Activated CD4-positive, alpha-beta T cell treated with anti-CD3 and anti-CD28 coated beads for 4 hours (primary cell): ENCODE results near the gene CRISP2.
"Not testable (repeated sequence)": the region's sequence is repeated elsewhere in the genome, so short reads cannot be mapped to it uniquely, and the experiment has no call there.

Source experiments
- DNase-seq, 2 donors: peaks; one replicate each; pipeline ENCODE4 v3.0.0-alpha.2; 2020

The CRISP2 gene, protein sequence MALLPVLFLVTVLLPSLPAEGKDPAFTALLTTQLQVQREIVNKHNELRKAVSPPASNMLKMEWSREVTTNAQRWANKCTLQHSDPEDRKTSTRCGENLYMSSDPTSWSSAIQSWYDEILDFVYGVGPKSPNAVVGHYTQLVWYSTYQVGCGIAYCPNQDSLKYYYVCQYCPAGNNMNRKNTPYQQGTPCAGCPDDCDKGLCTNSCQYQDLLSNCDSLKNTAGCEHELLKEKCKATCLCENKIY

DNA sequence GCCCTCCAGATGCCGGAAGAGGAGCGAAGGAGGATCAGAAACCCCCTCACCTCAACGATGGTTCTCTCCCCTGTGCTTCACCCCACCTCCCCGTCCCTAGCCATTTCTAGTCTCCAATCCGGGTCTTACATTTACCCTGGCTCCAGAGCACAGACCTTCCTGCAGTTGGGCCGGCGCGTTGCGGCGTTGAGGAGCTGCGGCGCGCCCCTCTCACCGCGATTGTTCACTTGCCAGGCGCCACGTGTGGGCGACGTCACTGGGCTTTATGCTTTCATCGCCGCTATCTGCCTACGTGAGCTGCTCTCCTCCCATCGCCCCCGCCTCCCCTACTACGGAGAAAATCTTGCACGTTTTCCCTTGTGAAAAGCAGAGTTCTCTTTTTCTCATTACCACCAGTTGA is at the start of gene CRISP2:
Gene CRISP2 (minus strand): TSS at position 198 of the 400 bp plus-strand sequence. CDS start 4,347 bp downstream, outside the sequence.
- no peak for DNase-seq

DNA sequence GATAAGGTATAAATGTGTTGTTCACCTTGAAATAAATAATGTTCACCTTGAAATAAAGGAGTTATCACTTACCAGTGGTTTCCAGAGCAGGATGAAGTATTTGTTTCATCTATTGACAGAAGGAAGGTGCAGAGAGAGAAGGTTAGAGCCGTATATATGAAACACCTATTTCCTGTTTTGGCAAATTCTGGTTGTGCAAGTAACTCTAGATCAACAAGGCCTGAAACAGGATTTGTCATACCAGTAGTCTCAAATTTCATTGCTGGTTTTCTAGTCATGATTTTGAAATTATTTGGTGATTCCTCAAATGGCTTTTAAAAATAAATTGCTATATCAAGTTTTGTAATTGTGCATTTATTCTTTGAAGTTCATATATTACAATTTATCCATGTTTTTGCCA is 30.9 kb upstream of the CRISP2 start, which contains the start of gene CRISP3:
Gene CRISP3 (minus strand): TSS at position 130 of the 400 bp plus-strand sequence. CDS start 21 bp downstream, at position 109.
- no peak for DNase-seq

DNA sequence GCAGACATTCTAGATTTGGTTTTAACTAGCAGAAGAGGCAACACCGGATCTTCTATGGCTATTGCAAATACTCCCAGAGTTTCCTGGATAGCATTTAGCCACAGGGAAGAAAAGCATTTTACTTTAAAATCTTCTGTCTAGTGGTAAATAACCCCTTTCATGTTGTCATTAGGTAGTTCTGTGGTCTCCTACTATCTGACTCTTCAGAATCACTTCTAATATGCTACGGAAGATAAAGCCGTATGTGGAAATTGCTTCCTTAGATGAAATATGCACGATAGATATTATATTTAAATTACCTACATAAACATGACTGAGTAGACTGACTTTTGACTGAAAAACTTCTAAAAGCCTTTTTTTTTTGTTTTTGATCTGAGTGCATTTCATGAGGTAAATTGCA is 30.1 kb upstream of the CRISP2 start:
- DNase-seq: no peak

DNA sequence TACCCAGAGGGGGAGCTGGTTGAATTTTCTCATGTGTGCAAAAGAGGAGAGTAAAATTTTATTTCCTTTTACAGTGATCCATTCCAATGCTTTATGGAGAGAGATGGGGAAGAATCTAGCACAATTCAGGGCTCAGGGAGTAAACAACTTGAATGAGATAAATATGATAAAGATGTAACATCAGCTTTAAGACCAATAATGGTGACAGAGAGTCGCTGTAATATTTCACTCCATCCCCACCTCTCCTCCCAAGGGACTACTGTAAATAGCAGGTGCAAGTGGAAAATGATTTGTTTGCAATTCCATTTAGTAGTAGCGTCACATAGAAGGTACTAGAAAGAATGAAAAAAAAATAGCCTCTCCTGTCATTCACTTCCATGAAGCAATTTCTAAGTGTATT is 26.1 kb upstream of the CRISP2 start:
- no peak for DNase-seq

DNA sequence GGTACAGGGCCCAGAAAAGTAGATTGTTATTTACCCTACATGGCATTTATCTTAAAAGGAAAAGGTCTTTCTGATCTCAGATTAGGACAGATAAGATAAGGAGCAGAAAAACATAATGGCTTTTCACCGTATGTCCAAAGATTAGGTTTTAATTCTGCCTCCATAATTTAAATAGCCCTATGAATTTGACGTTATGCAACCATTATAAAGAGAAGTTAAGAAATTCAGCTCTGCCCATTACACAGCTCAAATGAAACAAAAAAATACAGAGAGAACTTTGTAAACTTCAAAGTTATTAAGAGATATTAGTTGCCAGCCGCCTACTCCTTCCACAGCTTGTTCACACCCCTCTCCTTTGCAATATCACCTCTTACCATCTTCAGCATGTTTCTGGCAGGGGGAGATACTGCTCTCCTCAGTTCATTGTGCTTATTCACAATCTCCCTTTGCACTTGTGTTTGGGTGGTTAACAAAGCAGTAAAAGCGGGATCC is 22.7 kb upstream of the CRISP2 start:
- no peak for DNase-seq

DNA sequence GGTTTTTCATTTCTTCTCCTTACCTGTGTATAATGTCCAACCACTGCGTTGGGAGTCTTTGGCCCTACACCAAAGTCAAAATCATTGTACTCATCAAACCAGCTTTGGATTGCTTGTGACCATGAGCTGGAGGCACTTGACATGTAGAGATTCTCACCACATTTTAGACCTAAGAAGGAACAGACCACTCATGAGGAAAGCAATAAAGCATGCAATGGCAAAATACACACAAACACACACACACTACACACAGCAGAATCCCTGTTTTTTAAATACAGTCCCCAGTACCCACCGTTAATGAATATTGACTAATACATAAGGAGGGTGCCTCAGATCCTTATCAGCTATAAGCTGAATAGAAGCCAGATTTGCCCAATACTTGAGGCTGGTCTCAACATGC is 20.3 kb upstream of the CRISP2 start:
- no peak for DNase-seq

DNA sequence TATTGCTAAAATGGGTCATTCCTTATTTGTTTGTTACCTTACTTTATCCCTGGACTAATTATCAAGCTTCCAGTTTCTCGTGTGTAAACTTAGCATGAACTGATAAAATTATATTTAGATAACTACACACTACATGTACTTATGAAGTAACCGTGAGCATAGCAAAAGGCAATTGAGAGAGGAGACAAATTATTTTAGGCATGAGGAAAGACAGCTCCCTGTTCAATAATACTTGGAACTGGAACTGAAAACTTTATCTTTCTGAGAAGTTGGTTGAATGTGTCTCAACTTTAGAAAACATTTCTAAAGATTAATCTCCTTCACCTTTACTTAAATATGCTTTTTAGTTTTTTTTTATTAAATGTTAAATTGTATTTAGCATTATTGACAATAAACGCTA is 19.4 kb upstream of the CRISP2 start:
- DNase-seq: no peak

DNA sequence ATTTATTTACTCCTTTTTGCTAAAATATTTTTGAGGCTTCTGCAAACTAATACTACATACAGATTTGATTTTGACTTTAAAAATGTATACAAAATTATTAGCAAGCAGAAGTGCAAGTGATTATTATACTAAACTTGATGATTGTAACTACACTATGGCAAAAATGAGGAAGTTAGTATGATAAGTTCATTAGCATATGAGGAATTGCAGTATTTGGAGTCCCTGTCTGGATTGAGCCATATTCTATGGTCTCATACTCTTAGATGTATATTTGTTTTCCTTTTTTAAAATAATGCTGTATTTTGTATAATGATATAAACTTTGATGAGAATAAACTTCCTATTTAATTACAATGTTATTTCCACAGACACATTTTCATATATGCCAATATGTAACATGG is 16.9 kb upstream of the CRISP2 start:
- DNase-seq: no peak

DNA sequence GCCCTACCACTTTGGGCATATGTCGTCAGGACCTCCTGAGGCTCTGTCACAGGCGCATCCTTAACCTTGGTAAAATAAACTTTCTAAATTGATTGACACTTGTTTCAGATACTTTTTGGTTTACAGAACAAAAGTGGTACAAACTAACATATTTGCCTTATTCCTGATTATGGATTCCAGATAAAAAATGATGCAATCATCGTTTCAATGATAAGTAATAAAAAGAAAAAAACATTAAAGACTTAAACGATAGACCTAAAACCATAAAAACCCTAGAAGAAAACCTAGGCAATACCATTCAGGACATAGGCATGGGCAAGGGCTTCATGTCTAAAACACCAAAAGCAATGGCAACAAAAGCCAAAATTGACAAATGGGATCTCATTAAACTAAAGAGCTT is 10.6 kb upstream of the CRISP2 start:
- not testable (repeated sequence) for DNase-seq

DNA sequence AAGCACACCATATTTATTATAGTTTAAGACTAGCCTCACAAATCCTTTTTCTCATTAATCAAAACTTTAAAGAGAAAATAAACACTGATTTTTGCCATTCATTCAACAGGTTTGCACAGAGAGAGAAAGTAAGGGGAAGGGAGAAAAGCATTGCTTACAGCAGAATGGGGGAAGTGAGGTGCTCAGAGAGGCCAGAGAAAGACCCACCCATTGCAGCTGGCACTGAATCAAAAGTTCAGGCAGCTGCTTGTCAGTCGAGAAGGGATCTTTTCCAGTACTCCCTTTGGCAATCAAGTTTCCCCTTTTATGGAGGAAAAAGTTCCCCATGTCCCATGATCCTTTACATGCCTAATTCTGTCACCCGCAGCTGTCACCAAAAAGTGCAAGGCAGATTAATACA is 8.0 kb upstream of the CRISP2 start:
- no peak for DNase-seq

DNA sequence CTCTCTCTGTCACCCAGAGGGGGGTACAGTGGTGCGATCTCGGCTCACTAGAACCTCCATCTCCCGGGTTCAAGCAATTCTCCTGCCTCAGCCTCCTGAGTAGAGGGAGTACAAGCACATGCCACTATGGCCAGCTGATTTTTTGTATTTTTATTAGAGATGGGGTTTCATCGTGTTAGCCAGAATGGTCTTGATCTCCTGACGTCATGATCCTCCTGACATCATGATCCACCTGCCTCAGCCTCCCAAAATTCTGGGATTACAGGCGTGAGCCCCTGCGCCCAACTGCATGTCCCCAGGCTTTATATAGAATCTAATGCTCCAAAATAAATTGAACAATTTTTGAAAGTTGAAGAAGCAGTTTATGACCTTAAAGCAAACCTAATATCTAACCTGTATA is 7.0 kb upstream of the CRISP2 start:
- no peak for DNase-seq

DNA sequence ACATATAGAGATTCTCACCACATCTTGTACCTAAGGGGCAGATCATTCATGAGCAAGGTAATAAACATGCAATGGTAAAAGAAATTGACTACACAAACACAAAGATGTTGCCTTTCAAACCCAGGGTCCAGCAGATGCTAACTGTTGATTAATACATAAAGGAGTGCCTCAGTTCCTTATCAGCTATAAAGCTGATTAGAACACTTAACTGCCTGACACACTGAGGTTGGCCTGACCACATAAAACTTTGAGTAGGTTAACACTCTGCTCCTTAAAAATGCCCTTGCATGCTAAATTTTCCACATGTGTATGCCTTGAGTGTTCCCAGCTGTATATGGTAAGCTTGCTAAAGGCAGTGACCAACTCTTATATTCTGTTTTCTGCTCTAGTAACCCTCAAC is 14.9 kb downstream of the CRISP2 start:
- DNase-seq: no peak

DNA sequence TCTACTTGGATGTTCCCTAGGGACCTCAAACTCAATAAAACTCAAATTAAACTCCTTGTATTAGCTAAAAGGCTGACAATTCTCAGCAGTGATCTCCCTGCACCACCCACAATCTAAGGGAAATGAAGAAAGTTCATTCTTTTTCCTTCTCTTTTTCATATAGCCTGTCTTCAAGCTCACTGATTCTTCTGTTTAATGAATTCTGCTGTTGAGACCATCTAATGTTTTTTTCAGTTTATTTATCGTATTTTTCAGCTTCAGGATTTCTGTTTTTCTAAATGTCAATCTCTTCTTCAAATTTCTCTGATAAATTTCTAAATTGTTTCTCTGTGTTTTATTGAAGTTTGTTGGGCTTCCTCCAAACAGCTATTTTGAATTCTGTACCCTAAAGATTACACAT is 19.8 kb downstream of the CRISP2 start:
- no peak for DNase-seq

DNA sequence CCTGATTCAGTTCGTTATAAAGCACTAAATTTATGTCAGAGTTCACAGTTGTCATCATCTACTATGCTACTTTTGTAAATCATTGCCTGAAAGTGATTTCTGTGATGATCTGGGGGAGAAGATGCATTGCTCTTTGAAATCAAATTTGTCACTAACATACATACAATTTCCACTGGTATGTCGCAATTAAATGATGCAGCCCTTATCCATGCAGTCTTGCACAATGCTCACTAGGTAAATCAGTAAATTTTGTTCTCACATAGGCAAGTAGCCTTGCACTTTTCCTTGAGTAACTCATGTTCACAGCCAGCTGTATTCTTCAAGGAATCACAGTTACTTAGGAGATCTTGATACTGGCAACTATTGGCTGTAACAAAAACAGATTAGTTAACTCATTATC is 20.8 kb downstream of the CRISP2 start:
- DNase-seq: no peak

DNA sequence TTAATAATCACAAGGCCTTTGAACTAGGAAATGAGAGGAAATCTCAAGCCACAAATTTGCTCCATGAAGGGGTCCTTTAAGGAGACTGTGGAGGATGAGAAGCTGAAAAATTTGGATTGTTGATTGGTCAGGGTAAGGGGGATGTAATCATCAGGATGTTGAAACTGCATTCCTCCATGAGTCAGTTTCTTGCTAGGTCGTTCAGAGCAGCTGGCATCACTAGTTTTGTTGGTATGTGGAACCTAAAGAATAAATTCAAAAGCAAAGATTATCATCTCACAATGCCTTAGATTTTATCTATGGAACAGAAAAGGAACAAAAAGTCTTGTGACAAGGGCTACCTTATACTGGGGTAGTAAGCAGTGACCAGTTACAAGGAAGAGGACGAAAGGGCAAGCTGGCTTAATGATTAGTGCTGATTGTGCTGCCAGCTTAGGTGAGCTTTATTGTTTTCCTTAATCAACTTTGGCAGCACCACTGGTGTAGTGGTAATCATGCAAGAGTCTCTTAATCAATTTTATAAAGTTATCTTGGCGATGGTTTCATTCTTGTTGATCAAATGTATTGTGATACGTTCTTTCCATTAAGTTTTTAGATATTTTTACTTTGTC is 36.6 kb downstream of the CRISP2 start:
- no peak for DNase-seq

DNA sequence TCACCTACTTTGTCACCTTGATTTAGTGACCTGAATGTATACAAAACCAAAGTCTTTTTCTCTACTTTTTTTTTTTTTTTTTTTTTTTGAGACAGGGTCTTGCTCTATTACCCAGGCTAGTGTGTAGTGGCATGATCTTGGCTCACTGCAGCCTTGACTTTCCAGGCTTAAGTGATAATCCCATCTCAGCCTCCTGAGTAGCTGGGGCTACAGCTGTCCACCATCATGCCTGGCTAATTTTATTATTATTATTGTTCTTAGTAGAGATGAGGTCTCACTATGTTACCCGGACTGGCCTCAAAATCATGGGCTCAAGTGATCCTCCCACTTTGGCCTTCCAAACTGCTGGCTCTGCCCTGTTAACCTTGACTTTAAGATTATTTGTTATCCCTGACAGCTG is 37.5 kb downstream of the CRISP2 start:
- DNase-seq: no peak

DNA sequence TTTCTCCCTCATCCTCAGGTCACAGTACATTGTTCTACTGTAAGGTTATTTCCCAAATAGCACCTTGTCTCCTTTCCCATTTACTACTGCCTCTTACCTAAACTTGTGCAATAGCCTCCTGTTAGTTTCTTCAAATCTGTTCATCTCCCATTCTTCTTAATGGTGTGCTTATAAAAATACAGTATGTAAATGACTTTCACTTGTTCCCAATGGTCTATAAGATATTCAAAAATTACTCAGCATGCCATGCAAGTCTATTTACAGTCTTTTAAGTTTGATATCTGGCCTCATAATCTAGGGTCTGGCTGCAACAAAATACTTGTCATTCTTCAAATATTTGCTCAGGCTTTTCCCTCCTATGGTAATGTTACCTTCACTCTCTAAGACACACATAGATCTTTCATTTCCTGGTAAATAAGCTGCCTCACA is 45.2 kb downstream of the CRISP2 start:
- no peak for DNase-seq

DNA sequence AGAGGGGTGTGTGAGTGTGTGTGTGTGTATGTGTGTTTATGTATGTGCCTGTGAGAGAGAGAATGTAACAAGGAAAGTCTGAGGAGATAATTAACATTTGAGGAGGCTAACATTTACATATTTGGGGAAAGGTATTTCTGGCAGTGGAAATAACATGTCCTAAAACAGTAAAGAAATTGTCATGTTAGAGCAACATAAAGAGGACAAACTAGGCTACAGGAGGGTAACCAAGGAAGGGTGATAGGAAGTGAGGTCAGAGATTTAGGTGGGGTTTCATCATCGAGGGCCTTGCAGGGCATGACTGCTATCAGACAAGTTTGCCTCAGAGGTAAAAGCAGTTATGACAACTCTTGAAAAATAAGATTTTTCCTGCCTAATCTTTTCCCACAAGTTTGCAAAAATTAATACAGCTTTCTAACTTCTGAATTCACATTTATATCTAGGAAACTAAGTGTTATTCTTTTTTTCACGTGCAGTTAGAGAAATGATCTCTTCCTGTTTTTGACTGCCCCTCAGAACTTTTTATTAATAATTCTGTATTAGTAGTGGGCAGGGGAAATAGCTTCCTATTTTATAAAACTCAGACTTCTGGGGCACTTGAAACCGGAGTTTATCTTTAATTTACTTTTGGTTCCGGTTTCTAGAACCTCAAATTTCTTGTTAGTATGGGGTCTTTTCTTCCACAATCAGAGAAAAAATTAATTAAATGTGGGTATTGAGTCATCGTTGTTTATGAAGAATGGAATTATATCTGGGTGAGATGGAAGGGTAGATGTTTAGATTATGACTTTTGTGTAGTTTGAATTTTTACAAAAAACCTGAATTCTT is 46.2 kb downstream of the CRISP2 start:
- DNase-seq: no peak

DNA sequence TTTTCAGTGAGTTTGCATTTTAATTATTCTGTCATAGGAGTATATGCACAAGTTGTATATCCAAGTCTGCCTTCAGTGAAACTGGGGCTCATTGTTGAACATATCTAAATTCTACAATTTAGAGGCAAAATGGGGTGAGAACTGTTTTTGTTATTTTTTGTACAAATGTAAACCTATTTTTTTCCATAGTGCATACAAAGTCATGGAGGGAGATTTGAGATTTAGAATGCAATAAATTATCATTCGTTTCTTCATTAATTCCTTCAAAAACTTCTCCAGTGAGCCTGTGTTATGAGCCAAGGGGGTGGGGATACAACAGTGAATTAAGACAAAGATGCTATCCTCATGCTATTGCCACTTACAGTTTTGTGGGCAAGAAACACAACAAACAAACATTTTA is 46.9 kb downstream of the CRISP2 start:
- DNase-seq: no peak

DNA sequence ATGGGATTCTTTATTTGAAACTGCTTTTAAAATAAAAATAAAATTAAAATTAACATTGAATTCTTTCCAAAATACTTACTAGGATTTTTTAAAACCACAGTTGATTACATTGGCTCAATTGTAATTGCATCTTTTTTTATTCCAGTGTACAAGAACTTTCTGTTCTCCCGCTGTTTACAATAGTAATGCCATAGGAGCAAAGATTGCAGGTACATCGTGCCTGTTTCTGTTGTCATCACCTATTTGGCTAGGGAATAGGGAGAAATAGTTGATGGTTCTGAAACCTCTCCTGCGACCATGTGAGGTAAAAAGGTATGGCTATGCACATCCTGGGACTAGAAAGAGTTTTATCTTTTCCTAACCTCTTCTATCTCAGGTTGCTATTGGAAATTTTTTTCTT is 48.5 kb downstream of the CRISP2 start:
- no peak for DNase-seq

DNA sequence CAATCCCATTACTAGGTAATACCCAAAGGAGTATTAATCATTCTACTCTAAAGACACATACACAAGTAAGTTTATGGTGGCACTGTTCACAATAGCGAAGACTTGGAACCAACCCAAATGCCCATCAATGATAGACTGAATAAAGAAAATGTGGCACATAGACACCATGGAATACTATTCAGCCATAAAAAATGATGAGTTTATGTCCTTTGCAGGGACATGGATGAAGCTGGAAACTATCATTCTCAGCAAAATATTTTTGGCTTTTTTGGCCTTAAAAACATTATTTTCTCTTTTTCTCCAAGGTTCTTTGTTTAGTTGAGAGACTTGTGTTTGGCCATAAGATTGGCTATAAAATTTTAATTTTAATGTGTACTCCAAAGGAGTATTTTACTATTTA is 49.3 kb downstream of the CRISP2 start:
- not testable (repeated sequence) for DNase-seq

DNA sequence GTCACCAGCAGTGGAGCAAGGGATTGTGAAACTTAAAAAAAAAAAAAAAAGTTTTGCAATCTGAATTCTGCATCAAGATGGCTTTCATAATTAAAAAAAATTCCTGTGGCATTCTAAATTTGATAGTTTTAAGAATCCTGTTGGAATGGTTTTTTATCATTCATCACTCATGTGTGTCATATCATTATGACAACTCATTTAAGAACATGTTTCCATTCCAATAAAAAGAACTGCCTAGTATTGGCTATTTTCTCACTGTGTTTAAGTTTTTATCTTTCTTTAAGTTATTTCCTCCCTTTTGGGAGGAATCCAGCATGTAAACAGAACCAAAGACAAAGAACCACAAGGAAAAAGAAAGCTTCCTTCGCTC is 50.5 kb downstream of the CRISP2 start:
- no peak for DNase-seq

DNA sequence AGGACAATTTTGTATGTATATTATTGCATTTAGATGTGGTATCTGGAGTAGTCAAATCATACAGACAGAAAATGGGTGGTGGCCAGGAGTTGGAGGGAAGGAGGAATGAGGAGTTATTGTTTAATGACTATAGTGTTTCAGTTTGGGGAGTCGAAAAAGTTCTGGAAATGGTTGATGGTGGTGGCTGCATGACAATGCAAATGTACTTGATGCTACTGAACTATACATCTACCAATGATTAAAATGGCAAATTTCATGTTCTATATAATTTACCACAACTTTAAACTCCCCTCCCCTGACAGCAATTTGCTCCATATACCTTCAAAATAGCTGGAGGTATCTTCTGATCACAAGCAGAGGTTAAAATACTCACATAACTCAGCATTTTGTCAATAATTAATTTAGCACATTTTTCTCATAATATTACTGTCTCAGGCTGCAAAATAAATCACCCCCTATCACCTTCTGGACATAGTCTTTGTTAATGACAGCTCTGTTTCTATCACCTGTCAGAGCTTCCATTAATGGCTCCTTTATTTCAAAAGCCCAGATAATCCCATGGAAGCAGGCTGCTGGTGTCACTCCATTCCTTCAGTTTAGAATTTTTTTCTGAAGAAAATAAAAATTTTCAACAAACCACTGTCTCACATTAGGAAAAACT is 51.0 kb downstream of the CRISP2 start:
- no peak for DNase-seq
